Measurements from ENCODE around the gene NFE2L1.

DNA sequence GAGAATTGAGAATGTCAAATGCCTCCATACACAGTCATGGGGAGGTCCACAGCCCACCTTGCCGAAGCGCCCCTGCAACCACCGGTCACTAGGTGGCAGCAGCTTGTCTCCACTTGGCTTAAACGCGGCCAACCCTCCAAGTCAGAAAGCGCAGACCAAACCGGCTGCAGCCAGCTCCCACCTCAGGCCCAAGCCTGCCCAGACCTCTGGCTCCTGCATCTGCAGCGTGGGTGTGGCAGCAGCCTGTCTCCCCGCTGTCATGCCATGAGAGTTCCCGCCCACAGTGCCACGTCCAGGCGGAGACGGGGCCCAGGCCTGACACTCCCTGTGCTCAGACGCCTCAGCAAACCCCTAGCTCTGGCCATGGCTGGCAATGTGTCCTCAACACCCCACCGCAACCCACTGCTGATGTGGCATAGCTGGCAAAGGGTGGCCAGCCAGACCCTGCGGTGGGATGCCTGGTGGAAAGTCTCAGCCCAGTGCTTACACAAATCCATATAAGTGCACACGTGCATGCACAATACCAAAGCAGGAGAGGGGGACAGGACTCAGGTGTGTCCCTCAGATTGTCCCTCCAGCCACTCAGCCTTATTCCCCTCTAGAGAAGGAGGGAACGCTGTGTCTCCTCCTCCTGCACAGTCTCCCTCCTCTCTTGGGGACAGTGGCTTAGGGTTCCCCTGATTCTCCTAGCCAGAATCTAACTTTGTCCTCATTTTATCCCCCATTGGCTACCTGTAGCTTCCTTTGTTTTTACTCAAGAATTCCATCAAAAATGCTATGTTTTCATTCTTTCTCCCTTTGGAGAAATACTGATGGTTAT lies 21.4 kb upstream of the NFE2L1 start:
- TF ChIP-seq, protein P1, sequence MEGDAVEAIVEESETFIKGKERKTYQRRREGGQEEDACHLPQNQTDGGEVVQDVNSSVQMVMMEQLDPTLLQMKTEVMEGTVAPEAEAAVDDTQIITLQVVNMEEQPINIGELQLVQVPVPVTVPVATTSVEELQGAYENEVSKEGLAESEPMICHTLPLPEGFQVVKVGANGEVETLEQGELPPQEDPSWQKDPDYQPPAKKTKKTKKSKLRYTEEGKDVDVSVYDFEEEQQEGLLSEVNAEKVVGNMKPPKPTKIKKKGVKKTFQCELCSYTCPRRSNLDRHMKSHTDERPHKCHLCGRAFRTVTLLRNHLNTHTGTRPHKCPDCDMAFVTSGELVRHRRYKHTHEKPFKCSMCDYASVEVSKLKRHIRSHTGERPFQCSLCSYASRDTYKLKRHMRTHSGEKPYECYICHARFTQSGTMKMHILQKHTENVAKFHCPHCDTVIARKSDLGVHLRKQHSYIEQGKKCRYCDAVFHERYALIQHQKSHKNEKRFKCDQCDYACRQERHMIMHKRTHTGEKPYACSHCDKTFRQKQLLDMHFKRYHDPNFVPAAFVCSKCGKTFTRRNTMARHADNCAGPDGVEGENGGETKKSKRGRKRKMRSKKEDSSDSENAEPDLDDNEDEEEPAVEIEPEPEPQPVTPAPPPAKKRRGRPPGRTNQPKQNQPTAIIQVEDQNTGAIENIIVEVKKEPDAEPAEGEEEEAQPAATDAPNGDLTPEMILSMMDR (IDR thresholded peaks at IDR 0.05 in 4 of 5, conservative IDR thresholded peaks at IDR 0.05 in 1 of 5): peak; percentile 85 to 95 (median 91)
- TF ChIP-seq POLR2A (IDR thresholded peaks at IDR 0.05): no peak
